H4 (cell line): ENCODE data around the gene GCNT1. TPM values are rescaled to one million over a fixed set of nuclear protein-coding genes. Genes with fewer than 3 reads are reported as not detected.
"Not testable (repeated sequence)": the region's sequence is repeated elsewhere in the genome, so short reads cannot be mapped to it uniquely, and the experiment has no call there.

Experiments used
- DNase-seq: peaks from one replicate; pipeline ENCODE4 v3.0.0-alpha.2; 2015; ENCODE audit warnings: low spot score
- total RNA-seq: library from RNA; depleted of rRNA; stranded (reverse); fragments of >200 nt; shearing (Covaris generic); gene quantifications from 2 replicates; pipeline ENCODE4 v1.2.3, GENCODE V29; 2014; rRNA removed

Gene GCNT1
- total RNA-seq, result 4.3 and 5.0 TPM in 2 replicates

DNA sequence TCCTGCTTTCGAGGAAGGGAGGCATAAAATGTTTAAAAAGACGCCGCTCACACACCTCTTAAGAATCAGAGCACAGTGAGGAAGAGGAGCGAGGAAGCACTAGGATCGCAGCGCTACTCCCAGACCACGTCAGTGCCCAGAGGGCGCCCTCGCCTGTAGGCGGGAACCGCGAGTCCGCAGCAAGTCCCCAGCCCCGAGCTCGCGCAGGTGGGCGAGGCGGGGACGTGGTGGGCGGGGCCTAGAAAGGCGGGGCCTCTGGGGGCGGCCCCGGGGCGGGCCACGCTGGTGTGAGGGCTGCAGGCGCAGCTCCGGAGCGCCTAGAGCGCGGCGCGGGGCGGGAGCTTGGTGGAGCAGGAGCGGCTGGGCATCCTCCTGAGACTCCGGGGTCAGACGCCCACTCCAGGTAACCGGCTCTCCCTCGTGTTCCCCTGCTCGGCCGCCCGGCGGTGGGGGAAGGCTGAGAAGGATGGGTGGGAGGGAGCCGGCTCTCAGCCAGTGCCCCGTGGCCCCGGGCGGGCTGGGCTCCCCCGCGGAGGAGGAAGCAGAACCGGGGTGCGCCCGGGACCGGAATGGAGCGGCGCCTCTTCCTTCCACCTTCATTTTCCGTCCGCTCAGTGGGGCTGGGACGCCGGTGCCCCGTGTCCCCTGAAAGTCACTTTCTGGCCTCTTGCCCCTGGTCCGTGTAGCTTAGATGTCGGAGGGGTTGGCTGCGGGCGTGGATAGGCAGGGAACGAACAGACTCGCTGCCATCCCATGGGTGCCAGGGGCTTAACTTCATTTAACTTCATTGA, at the start of gene GCNT1:
TSS of gene GCNT1 (plus strand) at position 280 of the 791 bp plus-strand sequence. CDS start 43,200 bp downstream, outside the sequence.
- peak; percentile 40 for DNase-seq

DNA sequence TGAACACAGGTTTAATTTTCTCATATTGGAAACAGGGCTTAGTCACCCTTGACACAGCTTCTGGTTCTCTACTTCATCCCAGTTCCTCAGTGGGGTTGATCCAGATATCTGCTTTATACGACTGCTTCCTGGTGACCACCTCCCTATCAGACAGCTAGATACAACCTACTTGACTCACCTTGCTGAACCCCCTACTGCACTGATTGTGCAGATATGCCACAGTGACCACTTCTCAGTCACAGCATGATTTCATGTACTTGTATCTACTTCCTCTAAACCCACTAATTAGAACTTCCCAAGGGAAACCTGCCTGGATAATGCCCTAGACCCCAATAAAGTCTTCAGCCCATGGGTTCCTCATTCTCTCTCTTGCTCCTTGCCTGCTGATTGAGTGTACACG, 46.3 kb upstream of the GCNT1 start:
- no peak for DNase-seq

DNA sequence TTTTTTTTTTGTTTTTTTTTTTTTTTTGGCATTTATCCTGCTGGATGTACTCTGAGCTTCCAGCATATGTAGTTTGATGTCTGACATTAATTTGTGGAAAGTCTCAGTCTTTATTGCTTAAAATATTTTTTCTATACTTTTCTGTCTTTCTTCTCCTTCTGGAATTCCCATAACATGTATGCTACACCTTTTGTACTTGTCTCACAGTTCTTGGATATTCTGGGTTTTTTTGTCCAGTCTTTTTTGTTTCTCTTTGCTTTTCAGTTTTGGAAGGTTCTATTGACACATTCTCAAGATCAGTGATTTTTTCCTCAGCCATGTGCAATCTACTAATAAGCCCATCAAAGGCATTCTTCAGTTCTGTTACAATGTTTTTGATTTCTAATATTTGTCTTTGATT, 45.3 kb upstream of the GCNT1 start:
- no peak for DNase-seq

DNA sequence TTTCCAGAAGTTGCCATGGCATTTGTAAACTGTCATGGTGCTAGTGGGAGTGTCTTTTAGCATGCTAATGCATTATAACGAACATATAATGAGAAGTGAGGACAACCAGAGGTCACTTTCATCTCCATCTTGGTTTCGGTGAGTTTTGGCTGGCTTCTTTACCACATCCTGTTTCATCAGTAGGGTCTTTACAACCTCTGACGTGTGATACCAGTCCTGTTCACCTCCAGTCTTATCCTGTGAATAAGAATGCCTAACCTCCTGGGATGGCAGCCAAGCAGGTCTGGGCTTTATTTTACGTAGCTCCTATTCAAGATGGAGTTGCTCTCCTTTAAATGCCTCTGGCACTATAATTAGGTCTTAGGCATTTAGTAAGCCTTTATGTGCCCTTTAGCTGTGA, 44.3 kb upstream of the GCNT1 start:
- DNase-seq, result peak; percentile 90

DNA sequence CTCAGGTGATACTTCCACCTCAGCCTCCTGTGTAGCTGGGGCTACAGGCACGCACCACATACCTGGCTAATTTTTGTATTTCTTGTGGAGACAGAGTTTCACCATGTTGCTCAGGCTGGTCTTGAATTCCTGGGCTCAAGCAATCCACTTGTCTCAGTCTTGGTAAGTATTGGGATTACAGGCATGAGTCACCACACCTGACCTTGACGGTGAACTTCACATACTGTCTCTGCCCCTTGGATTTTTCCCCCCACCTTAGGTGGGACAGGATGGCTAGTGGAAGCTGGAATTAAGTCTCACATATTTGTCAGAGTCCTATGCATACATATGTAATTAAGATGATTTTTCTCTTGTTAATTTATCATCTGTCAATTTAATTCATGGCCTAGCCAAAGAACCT, 43.8 kb upstream of the GCNT1 start:
- peak; percentile 37 for DNase-seq

DNA sequence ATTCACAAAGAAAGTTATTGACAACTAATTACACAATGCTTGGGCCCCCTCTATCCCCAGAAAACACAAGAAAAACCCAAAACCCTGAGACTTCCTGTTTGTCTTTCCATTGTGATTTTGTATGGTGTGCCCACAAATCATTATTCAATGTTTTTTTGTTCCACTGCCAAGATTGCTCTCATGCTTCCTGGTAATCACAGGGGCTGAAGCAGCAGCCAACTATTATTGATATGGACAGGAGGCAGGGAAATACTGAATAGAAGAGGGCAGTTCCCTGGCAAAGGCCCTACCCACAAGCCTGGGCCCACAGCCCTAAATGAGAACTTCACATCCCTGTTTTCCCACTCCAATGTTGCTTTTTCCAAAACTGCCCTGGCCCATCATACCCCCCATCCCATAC, 43.3 kb upstream of the GCNT1 start:
- DNase-seq, result peak; percentile 34

DNA sequence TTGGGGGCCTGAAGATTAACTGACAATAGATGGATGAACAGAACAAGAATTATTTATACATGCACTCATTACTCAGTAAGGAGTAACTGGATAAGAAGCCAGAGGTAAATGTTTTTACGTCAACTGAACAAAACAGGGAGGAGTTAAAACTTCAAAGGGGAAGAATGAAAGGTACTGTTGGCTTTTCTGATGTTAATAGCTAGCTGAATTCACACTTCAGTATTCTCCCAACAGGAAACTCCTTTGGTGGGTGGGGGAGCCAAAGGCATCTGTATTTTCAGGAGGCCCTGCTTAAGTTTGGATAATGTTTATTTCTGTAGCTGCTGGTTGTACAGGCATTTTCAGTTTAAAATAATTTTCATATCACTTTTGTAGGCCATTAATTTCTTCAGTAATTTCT, 41.6 kb upstream of the GCNT1 start:
- no peak for DNase-seq

DNA sequence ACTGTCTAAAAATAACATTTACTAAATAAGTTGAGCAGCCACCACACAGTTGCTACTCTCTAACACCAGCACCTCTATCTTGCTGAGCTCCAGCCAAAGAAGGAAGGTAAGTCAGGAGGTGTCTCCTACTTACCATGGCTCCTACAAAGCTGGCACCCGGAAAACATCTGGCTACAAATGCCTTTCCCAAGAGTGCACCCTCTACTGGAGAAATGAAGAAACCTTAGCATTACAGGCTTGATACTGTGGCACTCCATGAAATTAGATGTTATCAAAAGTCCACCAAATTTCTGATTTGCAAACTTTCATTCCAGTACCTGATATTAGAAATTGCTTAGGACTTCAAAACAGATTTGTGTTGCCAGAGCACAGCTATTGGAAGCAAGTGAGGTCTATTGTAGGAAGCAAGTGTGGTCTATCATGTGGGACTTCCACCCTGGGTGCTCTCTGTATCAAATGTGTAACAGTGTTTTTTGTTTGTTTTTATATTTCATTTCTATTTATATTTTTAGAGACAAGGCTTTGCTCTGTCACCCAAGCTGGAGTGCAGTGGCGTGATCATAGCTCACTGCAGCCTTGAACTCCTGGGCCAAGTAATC, 39.1 kb upstream of the GCNT1 start:
- DNase-seq, result peak; percentile 32

DNA sequence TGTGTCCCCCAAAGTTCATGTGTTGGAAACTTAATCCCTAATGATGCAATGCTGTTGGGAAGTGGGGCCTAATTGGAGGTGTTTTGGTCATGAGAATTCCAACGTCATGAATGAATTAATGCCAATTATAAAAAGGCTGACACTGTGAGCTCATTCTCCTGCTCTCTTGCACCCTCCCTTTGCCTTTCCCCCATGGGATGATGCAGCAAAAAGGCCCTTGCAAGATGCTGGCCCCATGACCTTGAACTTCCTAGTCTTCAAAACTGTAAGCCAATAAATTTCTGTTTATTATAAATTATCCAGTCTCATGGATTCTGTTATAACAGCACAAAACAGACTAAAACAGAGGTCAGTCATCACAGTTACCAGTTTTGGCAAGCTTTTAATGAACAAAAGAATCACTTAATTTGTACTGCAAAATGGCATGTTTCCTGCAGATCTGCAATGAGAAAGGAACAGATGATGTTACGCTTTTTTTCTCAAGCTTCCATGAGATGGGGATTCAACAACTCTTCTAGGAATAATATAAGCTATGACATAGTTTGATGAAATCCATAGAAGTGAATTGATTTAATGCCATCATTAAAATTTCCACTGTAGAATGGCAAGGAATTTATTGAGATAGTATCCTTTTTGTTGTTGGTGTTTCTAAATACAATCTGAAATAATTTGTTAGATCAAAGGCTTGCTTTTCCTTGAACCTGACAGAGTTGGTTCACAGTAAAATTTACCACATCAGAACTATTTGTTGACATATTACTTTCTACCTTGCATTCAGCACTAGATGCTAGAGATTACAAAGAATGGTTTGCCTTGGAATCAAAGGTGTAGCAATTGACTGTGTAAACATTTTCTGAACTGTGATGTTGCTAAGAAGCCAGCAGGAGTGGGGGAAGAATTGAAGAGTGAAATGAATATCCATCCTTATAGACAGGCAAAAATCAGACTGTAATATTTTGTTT, 35.5 kb upstream of the GCNT1 start:
- no peak for DNase-seq

DNA sequence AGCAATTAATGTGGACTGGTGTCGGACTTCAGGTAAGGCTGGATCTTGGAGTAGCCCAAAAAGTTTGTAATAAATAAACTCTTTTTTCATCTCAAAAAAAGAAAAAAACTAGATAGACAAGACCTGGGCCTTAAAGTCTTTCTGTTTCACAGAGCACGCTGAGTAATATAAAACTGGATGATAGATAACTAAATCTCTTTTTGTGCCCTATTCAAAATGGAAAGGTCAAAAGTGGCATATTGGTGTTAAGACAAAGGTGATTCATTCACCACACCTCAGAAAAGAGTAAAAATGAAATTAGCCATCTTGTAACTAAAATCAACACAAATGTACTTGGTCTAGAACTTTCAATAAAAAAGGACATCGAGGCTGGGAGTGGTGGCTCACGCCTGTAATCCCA, 34.5 kb upstream of the GCNT1 start:
- DNase-seq, result no peak

DNA sequence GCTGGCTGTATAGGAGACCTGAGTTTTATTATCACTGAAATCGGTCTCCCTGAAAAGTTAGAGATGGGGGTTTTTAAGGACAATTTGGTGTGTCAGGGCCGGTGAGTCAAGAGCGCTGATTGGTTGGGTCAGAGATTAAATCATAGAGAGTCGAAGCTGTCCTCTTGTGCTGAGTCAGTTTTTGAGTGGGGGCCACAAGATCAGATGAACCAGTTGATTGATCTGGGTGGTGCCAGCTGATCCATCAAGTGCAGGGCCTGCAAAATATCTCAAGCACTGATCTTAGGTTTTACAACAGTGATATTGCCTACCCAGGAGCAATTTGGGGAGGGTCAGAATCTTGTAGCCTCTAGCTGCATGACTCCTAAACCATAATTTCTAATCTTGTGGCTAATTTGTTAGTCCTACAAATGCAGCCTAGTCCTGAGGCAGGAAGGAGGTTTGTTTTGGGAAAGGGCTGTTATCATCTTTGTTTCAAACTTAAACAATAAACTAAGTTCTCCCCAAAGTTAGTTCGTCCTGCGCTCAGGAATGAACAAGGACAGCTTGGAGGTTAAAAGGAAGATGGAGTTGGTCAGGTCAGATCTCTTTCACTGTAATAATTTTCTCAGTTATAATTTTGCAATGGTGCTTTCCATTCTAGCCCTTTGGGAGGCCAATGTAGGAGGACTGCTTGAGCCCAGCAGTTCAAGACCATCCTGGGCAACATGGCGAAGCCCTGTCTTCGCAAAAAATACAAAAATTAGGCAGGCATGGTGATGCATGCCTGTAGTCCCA, 33.1 kb upstream of the GCNT1 start:
- DNase-seq, result no peak

DNA sequence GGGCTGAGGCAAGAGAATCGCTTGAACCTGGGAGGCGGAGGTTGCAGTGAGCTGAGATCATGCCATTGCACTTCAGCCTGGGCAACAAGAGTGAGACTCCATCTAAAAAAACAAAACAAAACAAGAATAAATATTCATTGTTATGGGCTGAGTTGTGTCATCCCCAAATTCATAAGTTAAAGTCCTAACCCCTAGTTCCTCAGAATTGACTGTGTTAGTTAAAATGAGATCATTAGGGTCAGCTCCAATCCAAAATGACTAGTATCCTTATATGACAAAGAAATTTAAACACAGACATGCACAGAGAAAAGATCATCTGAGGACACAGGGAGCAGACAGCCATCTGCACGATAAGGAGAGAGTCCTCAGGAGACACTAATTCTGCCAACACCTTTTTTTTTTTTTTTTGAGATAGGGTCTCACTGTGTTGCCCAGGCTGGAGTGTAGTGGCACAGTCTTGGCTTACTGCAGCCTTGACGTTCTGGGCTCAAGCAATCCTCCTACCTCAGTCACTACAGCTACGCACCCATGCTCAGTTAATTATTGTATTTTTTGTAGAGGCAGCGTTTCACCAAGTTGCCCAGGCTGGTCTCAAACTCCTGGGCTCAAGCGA, 32.1 kb upstream of the GCNT1 start:
- DNase-seq, result no peak

DNA sequence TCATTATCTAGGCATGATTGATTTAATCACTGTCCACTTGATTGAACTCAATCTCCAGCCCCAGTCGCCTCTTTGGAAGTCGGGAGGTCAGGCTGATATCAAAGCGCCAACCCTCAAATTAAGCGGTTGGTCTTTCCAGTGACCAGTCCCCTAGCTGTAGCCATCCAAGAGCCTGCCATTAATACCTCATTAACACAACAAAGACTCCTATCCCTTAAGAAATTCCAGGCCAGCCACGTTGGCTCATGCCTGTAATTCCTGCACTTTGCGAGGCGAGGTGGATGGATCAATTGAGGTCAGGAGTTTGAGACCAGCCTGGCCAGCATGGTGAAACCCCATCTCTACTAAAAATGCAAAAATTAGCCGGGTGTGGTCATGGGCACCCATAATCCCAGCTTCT, 27.4 kb upstream of the GCNT1 start:
- DNase-seq, result no peak

DNA sequence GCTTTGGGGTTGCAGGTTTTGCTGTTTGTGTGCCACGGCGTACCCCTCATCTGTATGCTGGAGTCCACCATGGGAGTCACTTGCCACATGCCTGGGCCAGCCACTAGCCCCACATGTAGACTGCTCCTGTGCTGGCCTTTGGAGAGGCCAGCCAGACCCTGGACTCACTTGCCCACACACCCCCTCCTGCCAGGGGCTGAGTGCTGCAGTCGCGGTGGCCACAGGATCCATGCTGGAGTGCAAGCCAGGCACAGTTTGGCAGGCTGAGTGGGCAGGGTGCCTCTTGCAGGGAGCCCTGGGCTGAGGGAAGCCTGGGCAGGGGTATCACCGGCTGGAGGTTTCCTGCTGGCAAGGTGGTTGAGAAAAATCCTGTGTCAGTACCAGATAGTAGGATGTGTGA, 25.6 kb upstream of the GCNT1 start:
- DNase-seq, result no peak

DNA sequence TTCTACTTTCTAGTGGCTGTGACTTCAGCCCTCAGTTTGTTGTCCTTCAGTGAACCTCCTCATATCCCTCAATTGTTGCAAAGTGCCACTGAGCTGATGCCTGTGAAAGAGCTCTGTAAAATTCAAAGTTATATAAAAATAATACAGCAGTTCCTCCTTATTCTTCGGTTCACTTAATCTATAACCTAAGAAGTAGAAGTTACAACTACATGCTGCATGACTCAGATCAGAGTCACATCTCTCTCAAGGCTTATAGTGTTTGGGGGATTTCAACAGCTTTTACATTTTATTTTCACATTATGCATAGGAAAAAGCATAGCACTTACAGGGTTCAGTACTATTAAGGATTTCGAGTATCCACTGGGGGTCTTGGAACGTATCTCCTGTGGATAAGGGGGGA, 25.1 kb upstream of the GCNT1 start:
- no peak for DNase-seq

DNA sequence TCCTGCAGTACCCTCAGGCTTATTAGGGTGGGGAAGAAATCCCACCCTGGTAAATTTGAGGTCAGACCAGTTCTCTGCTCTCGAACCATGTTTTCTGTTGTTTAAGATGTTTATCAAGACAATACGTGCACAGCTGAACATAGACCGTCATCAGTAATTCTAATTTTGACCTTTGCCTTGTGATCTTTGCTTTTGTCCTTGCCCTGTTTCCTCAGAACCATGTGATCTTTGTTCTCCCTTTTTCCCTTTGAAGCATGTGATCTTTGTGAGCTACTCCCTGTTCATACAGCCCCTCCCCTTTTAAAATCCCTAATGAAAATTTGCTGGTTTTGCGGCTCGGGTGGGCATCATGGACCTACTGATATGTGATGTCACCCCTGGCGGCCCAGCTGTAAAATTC, 24.1 kb upstream of the GCNT1 start:
- DNase-seq, result not testable (repeated sequence)

DNA sequence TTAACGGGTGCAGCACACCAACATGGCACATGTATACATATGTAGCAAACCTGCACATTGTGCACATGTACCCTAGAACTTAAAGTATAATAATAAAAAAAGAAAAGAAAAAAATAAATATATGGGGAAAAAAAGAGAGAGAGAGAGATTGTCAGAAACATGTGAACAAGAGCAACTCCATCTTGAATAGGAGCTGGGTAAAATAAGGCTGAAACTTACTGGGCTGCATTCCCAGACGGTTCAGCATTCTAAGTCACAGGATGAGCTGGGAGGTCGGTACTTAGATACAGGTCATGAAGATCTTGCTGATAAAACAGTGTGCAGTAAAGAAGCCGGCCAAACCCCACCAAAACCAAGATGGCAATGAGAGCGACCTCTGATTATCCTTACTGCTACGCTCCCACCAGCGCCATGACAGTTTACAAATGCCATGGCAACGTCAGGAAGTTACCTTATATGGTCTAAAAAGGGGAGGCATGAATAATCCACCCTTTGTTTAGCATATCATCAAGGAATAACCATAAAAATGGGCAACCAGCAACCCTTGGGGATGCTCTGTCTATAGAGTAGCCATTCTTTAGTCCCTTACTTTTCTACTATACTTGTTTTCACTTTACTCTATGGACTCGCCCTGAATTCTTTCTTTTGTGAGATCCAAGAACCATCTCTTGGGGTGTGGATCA, 21.8 kb upstream of the GCNT1 start:
- DNase-seq, result not testable (repeated sequence)

DNA sequence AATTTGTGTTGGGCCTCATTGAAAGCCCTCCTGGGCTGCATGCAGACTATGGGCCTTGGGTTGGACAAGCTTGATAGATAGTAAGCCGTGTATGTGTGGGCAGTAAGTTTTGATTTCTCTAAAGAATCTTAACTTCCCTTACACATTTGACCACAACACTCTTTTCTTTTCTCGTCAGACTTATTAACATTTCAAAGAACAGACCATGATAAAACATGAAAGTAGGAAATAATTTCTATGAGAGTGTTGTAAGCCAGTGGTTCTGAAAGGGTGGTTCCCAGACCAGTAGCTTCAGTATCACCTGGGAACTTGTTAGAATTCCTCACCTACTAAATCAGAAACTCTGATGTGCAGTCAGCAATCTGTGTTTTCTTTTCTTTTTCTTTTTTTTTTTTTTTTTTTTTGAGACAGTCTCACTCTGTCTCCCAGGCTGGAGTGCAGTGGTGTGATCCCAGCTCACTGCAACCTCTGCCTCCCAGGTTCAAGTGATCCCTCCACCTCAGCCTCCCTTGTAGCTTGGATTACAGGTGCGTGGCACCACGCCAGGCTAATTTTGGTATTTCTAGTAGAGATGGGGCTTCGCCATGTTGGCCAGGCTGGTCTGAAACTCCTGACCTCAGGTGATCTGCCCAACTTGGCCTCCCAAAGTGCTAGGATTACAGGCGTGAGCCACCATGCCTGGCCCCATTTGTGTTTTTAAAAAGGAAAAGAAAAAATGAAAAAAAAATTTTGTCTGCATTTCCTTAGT, 20.0 kb upstream of the GCNT1 start:
- DNase-seq, result no peak

DNA sequence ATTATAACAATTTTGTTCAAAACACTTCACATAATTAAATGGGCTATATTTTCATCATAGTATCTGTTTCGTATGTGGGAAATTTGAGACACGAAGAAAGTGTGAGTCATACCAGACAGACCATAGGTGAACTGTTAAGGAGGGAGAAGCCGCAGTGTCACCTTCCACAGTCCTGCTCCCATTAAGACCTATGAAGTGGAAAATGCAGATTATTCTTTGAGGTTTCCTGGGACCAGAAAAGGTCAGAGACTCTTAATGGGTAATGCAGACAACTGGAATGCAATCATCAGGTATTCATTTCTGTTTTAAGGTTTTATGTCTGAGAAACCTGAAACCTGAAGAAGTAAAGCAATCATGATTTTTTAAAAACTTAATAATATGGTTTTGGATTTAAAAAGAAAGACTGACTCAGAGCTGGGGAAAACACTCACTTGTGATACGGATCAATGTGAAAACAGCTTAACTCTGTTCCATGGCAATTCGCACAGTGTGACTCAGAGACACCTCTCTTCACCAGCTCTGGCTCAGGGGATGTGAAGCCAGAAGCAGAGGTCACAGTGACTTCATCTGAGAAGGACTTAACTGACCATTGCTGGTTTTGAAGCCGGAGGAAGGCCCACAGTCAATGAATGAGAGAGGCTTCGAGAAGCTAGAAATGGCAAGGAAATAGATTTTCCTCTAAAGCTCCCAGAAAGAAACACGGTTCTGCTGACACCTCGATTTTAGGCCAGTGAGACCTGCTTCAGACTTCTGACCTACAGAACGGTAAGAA, 17.2 kb upstream of the GCNT1 start:
- DNase-seq, result peak; percentile 42
